ENCODE measurements around the gene ERO1A.
A peak's percentile ranks its signal among the peaks of the same experiment; 100 is the strongest.

Gene ERO1A

GRCh38 chr14:52703225-52703624 lies 7.9 kb upstream of the ERO1A start:
- in situ Hi-C loops (cut with HindIII; ENCODE audit: low pct_ligation_motif_present, low pct_unique_long_range_greater_than_20kb, low sequenced_read_pairs), result no loop called here
- DNase-seq, result peak; percentile 13

GRCh38 chr14:52701223-52701622 lies 5.9 kb upstream of the ERO1A start:
- no peak for DNase-seq
- in situ Hi-C loops (cut with HindIII; ENCODE audit: low pct_ligation_motif_present, low pct_unique_long_range_greater_than_20kb, low sequenced_read_pairs), result no loop called here

DNA sequence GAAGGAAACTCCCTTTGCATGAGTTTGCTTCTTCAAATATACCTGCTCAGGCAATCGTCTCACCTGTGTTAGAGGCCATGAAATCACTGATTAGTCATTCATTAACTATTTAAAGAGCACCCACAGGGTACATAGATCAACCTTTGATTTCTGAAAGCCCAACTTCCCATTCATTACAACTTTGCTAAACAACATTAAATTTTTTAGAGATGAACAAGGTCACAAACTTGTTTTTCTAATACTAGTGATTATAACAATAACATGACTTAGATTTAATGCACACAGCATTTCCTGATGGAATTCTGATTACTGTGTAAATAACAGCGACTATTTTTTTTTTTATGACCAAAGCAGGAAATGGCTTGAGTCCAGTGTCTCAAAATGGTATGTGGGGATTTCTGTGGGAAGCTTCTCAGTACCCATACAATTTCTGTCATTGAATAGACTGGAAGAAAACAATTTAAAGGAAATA lies 5.4 kb upstream of the ERO1A start:
- in situ Hi-C loops (cut with HindIII; ENCODE audit: low pct_ligation_motif_present, low pct_unique_long_range_greater_than_20kb, low sequenced_read_pairs), result no loop called here
- DNase-seq, result peak; percentile 5

GRCh38 chr14:52694761-52695480 lies 437 bp downstream of the ERO1A start:
- DNase-seq, result peak; percentile 50
- in situ Hi-C loops (cut with HindIII; ENCODE audit: low pct_ligation_motif_present, low pct_unique_long_range_greater_than_20kb, low sequenced_read_pairs), result no loop called here

DNA sequence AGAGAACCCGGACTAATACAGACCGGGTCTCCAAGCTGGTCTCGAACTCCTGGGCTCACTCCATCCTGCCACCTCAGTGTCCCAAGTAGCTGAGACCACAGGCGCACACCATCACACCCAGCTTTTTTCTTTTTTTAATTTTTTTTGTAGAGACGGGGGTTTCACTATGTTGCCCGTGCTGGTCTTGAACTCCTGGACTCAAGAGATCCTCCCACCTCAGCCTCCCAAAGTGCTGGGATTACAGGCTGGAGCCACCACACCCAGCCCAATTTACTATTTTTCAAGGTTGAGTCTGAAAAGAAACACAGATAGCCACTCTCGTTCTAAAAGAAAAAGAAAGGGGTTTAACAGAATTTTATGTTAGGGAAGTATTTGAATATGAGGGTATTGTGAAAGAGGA lies 1.8 kb downstream of the ERO1A start:
- DNase-seq, result no peak

GRCh38 chr14:52693036-52693435 lies 2.3 kb downstream of the ERO1A start:
- in situ Hi-C loops (cut with HindIII; ENCODE audit: low pct_ligation_motif_present, low pct_unique_long_range_greater_than_20kb, low sequenced_read_pairs), result no loop called here
- DNase-seq, result no peak

More for the DNA sequence above, 1.8 kb downstream of the ERO1A start:
- in situ Hi-C loops (cut with HindIII; ENCODE audit: low pct_ligation_motif_present, low pct_unique_long_range_greater_than_20kb, low sequenced_read_pairs), result no loop called here

DNA sequence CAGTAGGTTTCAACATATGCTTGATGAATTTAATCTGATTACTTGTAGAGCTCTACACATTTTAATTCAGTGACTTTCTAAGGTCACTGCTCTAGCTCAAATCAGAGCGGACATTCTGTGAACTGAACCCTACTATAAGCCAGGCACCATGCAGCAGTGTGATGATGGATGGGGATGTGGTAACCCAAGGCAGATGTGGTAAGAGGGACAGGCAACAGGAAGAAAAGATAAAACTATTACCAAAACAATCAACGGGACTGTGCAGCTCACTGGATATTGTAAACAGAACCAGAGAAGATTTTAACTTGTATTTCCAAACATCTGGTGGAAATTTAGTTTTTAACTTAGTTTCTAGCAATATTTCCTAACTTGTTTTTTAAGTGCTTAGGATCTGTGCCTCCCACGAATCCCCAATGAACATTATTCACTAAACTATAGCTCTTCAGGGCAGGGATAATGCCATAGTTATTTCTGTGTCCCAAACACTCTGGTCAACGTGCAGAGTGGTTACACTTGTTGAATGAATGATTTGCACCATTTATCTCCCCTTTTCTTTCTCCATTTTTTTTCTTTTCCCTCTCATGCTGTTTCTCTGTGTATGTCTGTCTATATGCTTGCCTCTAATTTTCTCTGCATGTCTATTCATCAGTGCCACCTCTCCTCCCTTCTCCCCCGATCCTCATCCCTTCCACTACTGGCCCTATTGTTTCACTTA lies 3.0 kb downstream of the ERO1A start:
- no peak for DNase-seq

GRCh38 chr14:52690983-52691760 lies 4.2 kb downstream of the ERO1A start:
- DNase-seq, result no peak
- in situ Hi-C loops (cut with HindIII; ENCODE audit: low pct_ligation_motif_present, low pct_unique_long_range_greater_than_20kb, low sequenced_read_pairs), result no loop called here

More for the DNA sequence above, 3.0 kb downstream of the ERO1A start:
- in situ Hi-C loops (cut with HindIII; ENCODE audit: low pct_ligation_motif_present, low pct_unique_long_range_greater_than_20kb, low sequenced_read_pairs), result no loop called here

GRCh38 chr14:52686176-52686575 lies 9.2 kb downstream of the ERO1A start:
- in situ Hi-C loops (cut with HindIII; ENCODE audit: low pct_ligation_motif_present, low pct_unique_long_range_greater_than_20kb, low sequenced_read_pairs), result no loop called here
- DNase-seq, result no peak

GRCh38 chr14:52683985-52684520 lies 11.3 kb downstream of the ERO1A start:
- in situ Hi-C loops (cut with HindIII; ENCODE audit: low pct_ligation_motif_present, low pct_unique_long_range_greater_than_20kb, low sequenced_read_pairs), result no loop called here
- DNase-seq, result no peak

DNA sequence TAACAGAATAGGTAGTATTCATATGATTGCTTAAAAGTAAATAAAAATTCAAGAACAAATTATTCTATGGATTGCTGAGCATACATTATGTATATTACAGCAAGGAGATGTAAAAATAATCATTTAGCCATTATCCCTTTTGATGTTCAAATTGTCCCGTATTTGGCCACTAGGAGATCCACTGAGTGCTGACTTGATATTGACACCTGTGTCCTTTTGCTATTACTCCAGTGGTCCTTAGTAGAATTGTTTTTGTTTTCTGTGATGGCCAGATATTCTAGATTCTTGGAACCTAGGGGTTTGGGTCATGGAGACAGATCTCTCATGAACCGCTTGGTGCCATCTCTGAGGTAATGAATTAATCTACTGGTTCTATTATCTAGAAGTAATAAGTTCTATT lies 16.8 kb downstream of the ERO1A start:
- peak; percentile 14 for DNase-seq
- in situ Hi-C loops (cut with HindIII; ENCODE audit: low pct_ligation_motif_present, low pct_unique_long_range_greater_than_20kb, low sequenced_read_pairs), result no loop called here

DNA sequence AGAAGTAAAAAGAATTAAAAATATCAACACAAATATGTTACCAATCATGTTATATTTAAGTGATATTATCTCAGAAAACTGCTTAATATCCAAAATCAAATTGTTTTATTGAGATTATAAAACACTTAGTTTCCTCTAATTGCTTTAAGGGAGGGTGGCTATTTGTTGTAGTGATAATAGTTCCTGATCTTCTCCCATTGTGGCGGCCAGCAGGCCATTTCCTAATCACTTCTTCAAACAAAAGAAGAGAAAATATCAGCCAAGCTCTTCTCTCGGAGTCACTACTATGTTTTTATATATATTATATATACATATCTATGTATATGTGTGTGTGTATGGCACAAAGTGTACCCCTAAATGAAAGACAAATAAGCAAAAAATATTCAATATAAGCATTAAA lies 31.5 kb downstream of the ERO1A start:
- no peak for DNase-seq
- in situ Hi-C loops (cut with HindIII; ENCODE audit: low pct_ligation_motif_present, low pct_unique_long_range_greater_than_20kb, low sequenced_read_pairs), result no loop called here

DNA sequence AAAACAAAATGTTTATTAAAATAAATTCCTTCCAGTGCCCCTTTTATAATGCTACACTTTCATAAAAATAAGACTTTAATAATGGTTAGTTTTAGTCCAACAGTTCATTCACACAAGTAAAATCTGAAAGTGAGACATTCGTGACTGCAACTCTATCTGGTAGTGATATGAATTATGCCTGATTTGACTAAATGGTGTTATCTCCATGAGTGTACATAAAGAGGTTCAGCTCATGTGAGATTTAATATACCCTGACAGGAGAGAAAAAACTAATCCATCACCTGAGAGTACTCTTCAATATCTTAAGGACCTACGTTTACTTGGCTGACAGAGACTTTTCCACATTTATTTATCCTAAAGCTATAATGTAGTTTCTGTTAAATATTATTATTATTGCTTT lies 34.0 kb downstream of the ERO1A start:
- in situ Hi-C loops (cut with HindIII; ENCODE audit: low pct_ligation_motif_present, low pct_unique_long_range_greater_than_20kb, low sequenced_read_pairs), result no loop called here
- no peak for DNase-seq

DNA sequence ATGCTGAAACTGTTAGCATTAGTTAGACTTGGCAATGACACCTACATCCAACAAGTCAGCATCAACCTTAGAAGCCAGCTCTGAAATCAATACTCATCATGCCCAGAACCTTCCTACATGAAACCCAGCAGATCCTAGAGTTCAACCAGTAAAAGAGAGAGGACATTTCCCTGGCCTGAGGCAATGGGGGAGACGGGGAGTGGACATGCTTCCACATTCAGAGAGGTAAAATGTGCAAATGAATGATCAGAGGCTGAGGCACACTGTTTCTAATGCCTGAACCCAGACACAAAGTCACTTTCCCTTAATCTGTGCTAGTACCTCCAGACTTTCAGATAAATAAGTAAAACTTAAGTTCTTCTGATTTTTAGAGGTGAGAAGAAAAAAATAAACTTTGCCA lies 34.5 kb downstream of the ERO1A start:
- in situ Hi-C loops (cut with HindIII; ENCODE audit: low pct_ligation_motif_present, low pct_unique_long_range_greater_than_20kb, low sequenced_read_pairs), result no loop called here
- no peak for DNase-seq

- DNase-seq, result no peak
- in situ Hi-C loops (cut with HindIII; ENCODE audit: low pct_ligation_motif_present, low pct_unique_long_range_greater_than_20kb, low sequenced_read_pairs), result no loop called here
Observed at GRCh38 chr14:52660325-52660724, 35.0 kb downstream of the ERO1A start.

- DNase-seq, result no peak
- in situ Hi-C loops (cut with HindIII; ENCODE audit: low pct_ligation_motif_present, low pct_unique_long_range_greater_than_20kb, low sequenced_read_pairs), result no loop called here
Observed at GRCh38 chr14:52656905-52657304, 38.5 kb downstream of the ERO1A start.

DNA sequence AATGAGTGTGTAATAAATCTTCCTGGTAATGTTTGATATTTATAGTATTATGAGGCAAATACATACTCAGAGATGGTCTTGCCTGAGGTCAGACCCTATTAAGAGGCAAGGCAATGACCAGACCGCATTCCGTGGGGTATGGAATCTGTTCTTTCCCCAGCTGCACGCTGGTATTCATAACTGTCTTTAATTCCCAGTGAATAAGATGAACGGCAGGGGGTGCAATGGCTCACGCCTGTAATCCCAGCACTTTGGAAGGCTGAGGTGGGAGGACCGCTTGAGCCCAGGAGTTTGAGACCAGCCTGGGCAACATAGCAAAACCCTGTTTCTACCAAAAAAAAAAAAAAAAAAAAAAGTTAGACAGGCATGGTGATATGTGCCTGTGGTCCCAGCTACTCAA lies 44.6 kb downstream of the ERO1A start:
- DNase-seq, result no peak
- in situ Hi-C loops (cut with HindIII; ENCODE audit: low pct_ligation_motif_present, low pct_unique_long_range_greater_than_20kb, low sequenced_read_pairs), result no loop called here

DNA sequence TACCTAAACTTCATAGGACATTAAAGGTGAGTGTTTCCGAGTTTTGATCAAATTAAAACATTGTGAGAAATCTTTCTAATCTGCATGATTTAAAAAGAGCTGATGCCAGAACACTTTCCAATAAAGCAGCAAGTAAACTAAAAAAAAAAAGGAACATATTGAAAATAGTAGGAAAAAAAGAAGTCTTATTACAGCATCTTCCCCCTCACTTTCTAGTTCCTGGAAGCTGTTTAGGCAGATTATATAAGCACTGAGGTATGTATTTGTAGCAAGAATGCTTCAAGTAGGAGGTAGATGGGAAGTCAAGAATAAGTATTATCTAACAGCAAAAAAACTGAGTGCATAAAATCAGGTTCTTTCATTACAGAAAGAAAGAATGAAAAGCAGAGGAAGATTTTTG lies 45.8 kb downstream of the ERO1A start:
- DNase-seq, result no peak
- in situ Hi-C loops (cut with HindIII; ENCODE audit: low pct_ligation_motif_present, low pct_unique_long_range_greater_than_20kb, low sequenced_read_pairs), result no loop called here

- DNase-seq, result no peak
- in situ Hi-C loops (cut with HindIII; ENCODE audit: low pct_ligation_motif_present, low pct_unique_long_range_greater_than_20kb, low sequenced_read_pairs), result no loop called here
Observed at GRCh38 chr14:52641745-52642144, 53.6 kb downstream of the ERO1A start.
